Endothelial cell of umbilical vein (primary cell): Measurements from ENCODE around the gene LAMC3. TPM values are rescaled to one million over a fixed set of nuclear protein-coding genes. Genes with fewer than 3 reads are reported as not detected.

Experiments
- BruUV-seq: library from RNA; stranded (reverse); fragments of 400-500 nt; replicated peaks from 2 replicates; lab custom pipeline; 2021; lab: Mats Ljungman, UMichigan
- CTCF ChIA-PET: fragments of 300-600, 350-600 bp; sonication (Branson Sonifier 250); formaldehyde crosslinking; loops from one replicate; lab custom pipeline; 2021; ENCODE audit warnings: antibody characterized with exemption, inconsistent platforms; lab: Charles Lee
- POLR2A ChIA-PET: fragments of 300-600, 350-600 bp; sonication (Branson Sonifier 250); formaldehyde crosslinking; loops from one replicate; lab custom pipeline; 2021; ENCODE audit warnings: antibody characterized with exemption, inconsistent platforms; lab: Charles Lee
- DNase-seq: peaks from one replicate; pipeline ENCODE4 v3.0.0-alpha.2; 2011; ENCODE audit warnings: low read depth, low spot score
- FAIRE-seq: peaks from 2 replicates; lab custom pipeline; 2011; peaks lifted over from hg19 to GRCh38; lab: Jason Lieb, UNC
- H2AFZ ChIP-seq: 2 replicates; pipeline ENCODE4 v1.6.0; 2012; ENCODE audit warnings: low read depth, low read length, control low read depth, inconsistent platforms
- H3K27ac ChIP-seq: 2 replicates; pipeline ENCODE4 v1.5.1; 2011; ENCODE audit warnings: low read depth, mild to moderate bottlenecking, control low read depth, low read length, moderate library complexity; ENCODE audit not compliant: insufficient read depth
- H3K27me3 ChIP-seq, 2 experiments: 2 replicates each; pipeline versions ENCODE4 v1.6.0 to v1.6.1; 2011; ENCODE audit warnings: low read length in 2 of 2, mixed read lengths in 1 of 2; ENCODE audit not compliant: control insufficient read depth in 2 of 2, insufficient read depth in 2 of 2
- H3K36me3 ChIP-seq, 2 experiments: 2 replicates in 1 of 2; 3 replicates in 1 of 2; pipeline ENCODE4 v1.5.1; 2011; ENCODE audit warnings: low read length in 2 of 2, mild to moderate bottlenecking in 1 of 2, moderate library complexity in 1 of 2; ENCODE audit not compliant: control insufficient read depth in 2 of 2, insufficient read depth in 2 of 2; ENCODE audit errors: extremely low read depth in 1 of 2
- H3K4me1 ChIP-seq: 3 replicates; pipeline ENCODE4 v1.5.1; 2011; ENCODE audit warnings: mild to moderate bottlenecking, low read length; ENCODE audit not compliant: control insufficient read depth, insufficient read depth; ENCODE audit errors: extremely low read depth
- H3K4me2 ChIP-seq: 2 replicates; pipeline ENCODE4 v1.6.1; 2011; ENCODE audit warnings: low read length, control low read depth, mixed read lengths; ENCODE audit not compliant: insufficient read depth
- H3K4me3 ChIP-seq, 3 experiments: fragments of 200-600 bp in 1 of 3; sonication (generic), shearing (Covaris generic) in 1 of 3; replicated peaks in 1 of 3; 2 replicates each; pipeline ENCODE4 v1.5.1; 2011 to 2016; ENCODE audit warnings: control low read depth in 3 of 3, low read length in 3 of 3, mild to moderate bottlenecking in 2 of 3, inconsistent platforms in 1 of 3, low read depth in 1 of 3, moderate library complexity in 1 of 3; ENCODE audit not compliant: insufficient read depth in 1 of 3
- H3K79me2 ChIP-seq: 2 replicates; pipeline ENCODE4 v1.6.0; 2012; ENCODE audit warnings: low read length, inconsistent platforms; ENCODE audit not compliant: control insufficient read depth, insufficient read depth
- H3K9ac ChIP-seq: replicated peaks from 2 replicates; pipeline ENCODE3; 2011; ENCODE audit warnings: low read length, control low read depth; ENCODE audit not compliant: insufficient read depth; ENCODE audit errors: extremely low read depth
- H3K9me1 ChIP-seq: replicated peaks from 3 replicates; pipeline ENCODE4 v1.6.0; 2011; ENCODE audit warnings: mild to moderate bottlenecking, low read length; ENCODE audit not compliant: control insufficient read depth, insufficient read depth; ENCODE audit errors: extremely low read depth
- H3K9me3 ChIP-seq: replicated peaks from 2 replicates; pipeline ENCODE4 v1.5.1; 2012; ENCODE audit warnings: low read length, inconsistent platforms; ENCODE audit not compliant: control insufficient read depth, insufficient read depth
- H4K20me1 ChIP-seq: replicated peaks from 2 replicates; pipeline ENCODE3; 2011; ENCODE audit warnings: mild to moderate bottlenecking, low read length; ENCODE audit not compliant: control insufficient read depth, insufficient read depth; ENCODE audit errors: extremely low read depth
- EZH2 ChIP-seq: IDR thresholded peaks from 2 replicates; pipeline ENCODE4 v1.6.1; 2012; ENCODE audit warnings: borderline replicate concordance, low read depth, mild to moderate bottlenecking, moderate library complexity, low read length, inconsistent platforms; ENCODE audit not compliant: severe bottlenecking
- FOS ChIP-seq: IDR thresholded peaks from 2 replicates; pipeline ENCODE4 v1.6.1; 2011; ENCODE audit warnings: mild to moderate bottlenecking, low read length, moderate library complexity, borderline replicate concordance; ENCODE audit not compliant: insufficient read depth
- GATA2 ChIP-seq: IDR thresholded peaks from 2 replicates; pipeline ENCODE4 v1.7.0; 2011; ENCODE audit warnings: low read depth, mild to moderate bottlenecking, moderate library complexity, mixed read lengths, low read length; ENCODE audit not compliant: insufficient read length, insufficient read depth
- JUN ChIP-seq: IDR thresholded peaks from 2 replicates; pipeline ENCODE4 v1.6.1; 2011; ENCODE audit warnings: borderline replicate concordance, low read depth; ENCODE audit not compliant: insufficient read length, insufficient read depth
- MAX ChIP-seq: IDR thresholded peaks from 2 replicates; pipeline ENCODE4 v1.6.1; 2011; ENCODE audit not compliant: insufficient read depth, insufficient read length
- MYC ChIP-seq: IDR thresholded peaks from one replicate; pipeline ENCODE4 v1.6.1; 2011; ENCODE audit warnings: mild to moderate bottlenecking, low read depth, low read length
- POLR2A ChIP-seq: IDR thresholded peaks from 2 replicates; pipeline ENCODE4 v1.6.1; 2012; ENCODE audit warnings: low read depth, mild to moderate bottlenecking, control low read depth, low read length
- POLR2AphosphoS5 ChIP-seq: IDR thresholded peaks from 2 replicates; pipeline ENCODE4 v1.6.1; 2012; ENCODE audit warnings: low read depth, mild to moderate bottlenecking, control low read depth, low read length, moderate library complexity; ENCODE audit not compliant: insufficient read depth
- dilution Hi-C: fragments of 300-500 bp; cut with MboI; formaldehyde crosslinking; loops from one replicate; pipeline ENCODE4 v1.15.0; 2019; ENCODE audit warnings: low sequenced_read_pairs; ENCODE audit not compliant: extremely low pct_ligation_motif_present
- intact Hi-C: fragments of 100-400 bp; cut with micrococcal nuclease; formaldehyde crosslinking; loops from one replicate; pipeline ENCODE4 v1.10.0; 2022
- polyA plus RNA-seq, 4 experiments: library from polyadenylated mRNA; depleted of rRNA in 3 of 4; stranded (reverse) in 3 of 4; unstranded in 1 of 4; fragments of >200 nt; gene quantifications; 2 replicates each; pipeline versions ENCODE4 v1.2.1 to v1.2.3, GENCODE V29; 2011 to 2012; ENCODE audit warnings: missing spikeins in 1 of 4
- total RNA-seq: library from RNA; stranded (reverse); gene quantifications from 2 replicates; pipeline ENCODE4 v1.2.3, GENCODE V29; 2021
- TF ChIP-seq, protein P1 (sequence below), 2 donors: IDR thresholded peaks; 1 replicate in 1 of 2; 2 replicates in 1 of 2; pipeline ENCODE4 v1.5.1; 2011; ENCODE audit warnings: low read length in 2 of 2, mild to moderate bottlenecking in 2 of 2, moderate library complexity in 2 of 2, control low read depth in 1 of 2, inconsistent platforms in 1 of 2, low read depth in 1 of 2; ENCODE audit not compliant: insufficient read depth in 1 of 2; ENCODE audit errors: extremely low read depth in 1 of 2

Gene LAMC3
- total and polyA plus RNA-seq, 2 donors (not counting 3 experiments of a cell fraction or from before 2014, with no cell fraction given), result 0.18 to 0.38 TPM

- ChIA-PET CTCF (interaction anchor here (0.9 to 10.2 kb wide), 4 partner anchors 23 to 293 kb away, joined by 3 to 181 read pairs (median 3); no protein-coding TSS in a partner anchor), POLR2A (no interaction called here)
- no peak overlapping the region for H3K9ac ChIP-seq
- H3K4me2 ChIP-seq, result no peak overlapping the region
- dilution Hi-C loops (no loop called here), intact Hi-C loops (no loop called here)
- H3K9me1 ChIP-seq, result no peaks in the 10 kb centered on the region
- no peak for TF ChIP-seq JUN
- no peak for TF ChIP-seq POLR2AphosphoS5
- TF ChIP-seq EZH2, result no peak
- no peak for TF ChIP-seq POLR2A
- no peak for TF ChIP-seq MYC
- no peak for TF ChIP-seq GATA2
- no peak for TF ChIP-seq FOS
- TF ChIP-seq, protein P1, sequence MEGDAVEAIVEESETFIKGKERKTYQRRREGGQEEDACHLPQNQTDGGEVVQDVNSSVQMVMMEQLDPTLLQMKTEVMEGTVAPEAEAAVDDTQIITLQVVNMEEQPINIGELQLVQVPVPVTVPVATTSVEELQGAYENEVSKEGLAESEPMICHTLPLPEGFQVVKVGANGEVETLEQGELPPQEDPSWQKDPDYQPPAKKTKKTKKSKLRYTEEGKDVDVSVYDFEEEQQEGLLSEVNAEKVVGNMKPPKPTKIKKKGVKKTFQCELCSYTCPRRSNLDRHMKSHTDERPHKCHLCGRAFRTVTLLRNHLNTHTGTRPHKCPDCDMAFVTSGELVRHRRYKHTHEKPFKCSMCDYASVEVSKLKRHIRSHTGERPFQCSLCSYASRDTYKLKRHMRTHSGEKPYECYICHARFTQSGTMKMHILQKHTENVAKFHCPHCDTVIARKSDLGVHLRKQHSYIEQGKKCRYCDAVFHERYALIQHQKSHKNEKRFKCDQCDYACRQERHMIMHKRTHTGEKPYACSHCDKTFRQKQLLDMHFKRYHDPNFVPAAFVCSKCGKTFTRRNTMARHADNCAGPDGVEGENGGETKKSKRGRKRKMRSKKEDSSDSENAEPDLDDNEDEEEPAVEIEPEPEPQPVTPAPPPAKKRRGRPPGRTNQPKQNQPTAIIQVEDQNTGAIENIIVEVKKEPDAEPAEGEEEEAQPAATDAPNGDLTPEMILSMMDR (IDR thresholded peaks at IDR 0.05; ENCODE audit: extremely low read depth in 1 of 2, insufficient read depth in 1 of 2, low read depth in 1 of 2, low read length in 2 of 2), result no peak
- TF ChIP-seq MAX, result no peak
- no peaks in the 10 kb centered on the region for H3K79me2 ChIP-seq
- peaks cover 0 to 10% of the 10 kb centered on the region in 2 experiments for H3K27me3 ChIP-seq
- H3K27ac ChIP-seq, result no peak overlapping the region
- no peaks in the 10 kb centered on the region for H4K20me1 ChIP-seq
- no peak overlapping the region for H3K4me3 ChIP-seq
- no peaks in the 10 kb centered on the region for H3K9me3 ChIP-seq
- FAIRE-seq (no peak), DNase-seq (no peak)
- no TSS peak for BruUV-seq
- no peaks in the 10 kb centered on the region for H3K36me3 ChIP-seq
- H3K4me1 ChIP-seq, result no peaks in the 10 kb centered on the region
- H2AFZ ChIP-seq, result no peak overlapping the region
These were observed 14.6 kb upstream of the LAMC3 start for GRCh38 chr9:130994135-130995085.
